GM23338 (cell line): Measurements from ENCODE around the gene FN1. TPM values are rescaled to one million over a fixed set of nuclear protein-coding genes. Genes with fewer than 3 reads are reported as not detected.

Experiments
- ATAC-seq: fragments of 200-7000 bp; cut with Tn5 transposase; 3 replicates; pipeline ENCODE4 v1.9.1; 2020
- DNase-seq: peaks from one replicate; pipeline ENCODE4 v3.0.0-alpha.2; 2015; ENCODE audit warnings: low spot score
- H2AFZ ChIP-seq: fragments of 200-600 bp; sonication (generic); 2 replicates; pipeline ENCODE4 v1.8.0; 2016; ENCODE audit warnings: antibody characterized with exemption, mild to moderate bottlenecking, moderate library complexity
- H3F3A ChIP-seq: fragments of 200-600 bp; sonication (generic); replicated peaks from 2 replicates; pipeline ENCODE4 v1.8.0; 2017; ENCODE audit warnings: antibody characterized with exemption, mixed run types, low read depth
- H3K27ac ChIP-seq: fragments of 200-600 bp; sonication (generic); 2 replicates; pipeline ENCODE4 v1.6.1; 2016; ENCODE audit warnings: low read depth
- H3K27me3 ChIP-seq: fragments of 200-600 bp; sonication (generic); 2 replicates; pipeline ENCODE4 v1.8.0; 2016; ENCODE audit warnings: mild to moderate bottlenecking, mixed run types, moderate library complexity; ENCODE audit not compliant: insufficient read depth
- H3K36me3 ChIP-seq: fragments of 200-600 bp; sonication (generic); 2 replicates; pipeline ENCODE4 v1.8.0; 2016; ENCODE audit warnings: mild to moderate bottlenecking; ENCODE audit not compliant: insufficient read depth
- H3K4me1 ChIP-seq: fragments of 200-600 bp; sonication (generic); 2 replicates; pipeline ENCODE4 v1.8.0; 2016; ENCODE audit warnings: mild to moderate bottlenecking, moderate library complexity; ENCODE audit not compliant: insufficient read depth
- H3K4me2 ChIP-seq: fragments of 200-600 bp; sonication (generic); 2 replicates; pipeline ENCODE4 v1.7.1; 2017; ENCODE audit warnings: mixed run types
- H3K4me3 ChIP-seq: fragments of 200-600 bp; sonication (generic); 2 replicates; pipeline ENCODE4 v1.6.1; 2016; ENCODE audit warnings: mixed run types
- H3K79me2 ChIP-seq: fragments of 200-600 bp; sonication (generic); replicated peaks from 2 replicates; pipeline ENCODE4 v1.8.0; 2017; ENCODE audit warnings: mild to moderate bottlenecking; ENCODE audit not compliant: insufficient read depth
- H3K9me2 ChIP-seq: fragments of 200-600 bp; sonication (generic); 2 replicates; pipeline ENCODE4 v1.8.0; 2017; ENCODE audit not compliant: insufficient read depth
- H4K20me1 ChIP-seq: fragments of 200-600 bp; sonication (generic); replicated peaks from 2 replicates; pipeline ENCODE4 v1.8.0; 2017; ENCODE audit warnings: mild to moderate bottlenecking; ENCODE audit not compliant: insufficient read depth
- H3K27ac Mint-ChIP-seq: 2 replicates; pipeline ENCODE4 v1.8.0; 2020; ENCODE audit warnings: inconsistent platforms, mild to moderate bottlenecking, moderate library complexity, mixed read lengths
- H3K27me3 Mint-ChIP-seq: 3 replicates; pipeline ENCODE4 v1.8.0; 2022; ENCODE audit warnings: low read depth, mild to moderate bottlenecking, moderate library complexity, mixed read lengths, inconsistent platforms; ENCODE audit not compliant: insufficient read depth, poor library complexity
- H3K36me3 Mint-ChIP-seq: 3 replicates; pipeline ENCODE4 v1.8.0; 2021; ENCODE audit warnings: low read depth, mild to moderate bottlenecking, inconsistent platforms, moderate library complexity, mixed read lengths
- H3K4me1 Mint-ChIP-seq: 3 replicates; pipeline ENCODE4 v1.8.0; 2020; ENCODE audit warnings: mild to moderate bottlenecking, inconsistent platforms, mixed read lengths
- H3K4me3 Mint-ChIP-seq: 3 replicates; pipeline ENCODE4 v1.8.0; 2021; ENCODE audit warnings: moderate library complexity, mild to moderate bottlenecking, inconsistent platforms, mixed read lengths
- H3K9me3 Mint-ChIP-seq: 3 replicates; pipeline ENCODE4 v1.8.0; 2020; ENCODE audit warnings: moderate library complexity, mild to moderate bottlenecking, inconsistent platforms, mixed read lengths
- CREB1 ChIP-seq: fragments of 250-450 bp; sonication (Bioruptor Pico); IDR thresholded peaks from 2 replicates; pipeline ENCODE4 v1.5.0; 2020; ENCODE audit warnings: low read depth, mild to moderate bottlenecking, moderate library complexity
- ETS1 ChIP-seq: IDR thresholded peaks from 2 replicates; pipeline ENCODE4 v1.6.1; 2016; ENCODE audit warnings: antibody characterized with exemption
- JUNB ChIP-seq: IDR thresholded peaks from one replicate; pipeline ENCODE4 v1.6.1; 2016; ENCODE audit warnings: antibody characterized with exemption; ENCODE audit not compliant: unreplicated experiment
- ZNF114 ChIP-seq: fragments of 250-450 bp; sonication (Bioruptor Pico); IDR thresholded peaks from 2 replicates; pipeline ENCODE4 v1.5.0; 2020; ENCODE audit warnings: mild to moderate bottlenecking, moderate library complexity
- ZNF462 ChIP-seq: fragments of 250-450 bp; sonication (Bioruptor Pico); IDR thresholded peaks from 2 replicates; pipeline ENCODE4 v1.5.0; 2020; ENCODE audit warnings: mild to moderate bottlenecking, moderate library complexity
- polyA plus RNA-seq: library from polyadenylated mRNA; unstranded; fragments of >200 nt; fragmentation: Nextera tagmentation; extraction: Ambion mirVana; gene quantifications from 2 replicates; pipeline ENCODE4 v1.2.1, GENCODE V29; 2016
- total RNA-seq: library from RNA; depleted of rRNA; stranded (reverse); fragments of >200 nt; shearing (Covaris generic); gene quantifications from 2 replicates; pipeline ENCODE4 v1.2.3, GENCODE V29; 2014

Gene FN1
- total and polyA plus RNA-seq, 2 experiments from 2014 or later, result 79.6 to 255 TPM

- H3K27ac ChIP-seq, result no peak overlapping the region
Measured at GRCh38 chr2:215364157-215365155, 71.4 kb downstream of the FN1 start.

More at GRCh38 chr2:215364157-215365155, 71.4 kb downstream of the FN1 start:
- Mint-ChIP-seq H3K27ac (no peak overlapping the region; the same call in 1 of the 2 replicates), H3K36me3 (peaks cover 42% of the 10 kb centered on the region), H3K27me3 (no peaks in the 10 kb centered on the region), H3K4me3 (no peak overlapping the region), H3K9me3 (no peaks in the 10 kb centered on the region), H3K4me1 (peaks cover 6% of the 10 kb centered on the region; the same call in 2 of the 3 replicates)
- TF ChIP-seq JUNB, result no peak
- no peak for TF ChIP-seq CREB1
- no peak for TF ChIP-seq ZNF114 (CRISPR knock-in tag)
- no peak for TF ChIP-seq ZNF462 (CRISPR knock-in tag)
- TF ChIP-seq ETS1, result no peak
- Histone ChIP-seq H3K27me3 (no peaks in the 10 kb centered on the region), H3K4me2 (no peak overlapping the region), H3K36me3 (peaks cover 52% of the 10 kb centered on the region; the same call in 1 of the 2 replicates), H3K4me3 (no peak overlapping the region), H3K4me1 (no peaks in the 10 kb centered on the region), H3K79me2 (no peaks in the 10 kb centered on the region), H4K20me1 (no peaks in the 10 kb centered on the region; the same call in 1 of the 2 replicates), H3F3A (0 out of 2 replicates have a peak, but pooled peaks cover under 1% of the 10 kb centered on the region), H3K9me2 (no peaks in the 10 kb centered on the region), H2AFZ (no peak overlapping the region)
- ATAC-seq (no peak), DNase-seq (no peak)
